HG03196 (cell line): ENCODE results near the gene SLC1A4.
"Not testable (repeated sequence)": the region's sequence is repeated elsewhere in the genome, so short reads cannot be mapped to it uniquely, and the experiment has no call there.

Source experiments
- ATAC-seq: cut with Tn5 transposase; IDR thresholded peaks from one replicate; pipeline ENCODE4 v1.9.1; 2021; ENCODE audit not compliant: unreplicated experiment

The SLC1A4 gene

DNA sequence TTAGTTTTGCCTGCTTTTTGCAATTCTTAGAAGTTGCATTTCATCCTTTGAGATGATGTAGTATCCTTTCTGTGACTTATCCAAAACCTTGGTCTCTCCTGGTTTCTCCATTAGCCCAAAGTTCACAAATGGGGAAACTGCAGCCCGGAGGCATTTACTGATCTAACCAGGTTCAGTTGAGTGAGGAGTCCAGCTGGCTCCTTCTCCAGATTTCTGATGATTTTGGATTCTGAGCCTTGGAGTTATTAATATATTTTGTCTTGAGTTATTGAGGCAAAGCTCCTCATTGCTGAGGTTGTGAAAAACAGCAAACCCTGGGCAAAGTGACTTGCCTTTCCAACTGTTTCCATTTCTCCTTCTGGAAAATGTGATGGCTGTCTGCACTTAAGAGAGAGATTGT is 1.7 kb downstream of the SLC1A4 start:
- ATAC-seq = no peak

DNA sequence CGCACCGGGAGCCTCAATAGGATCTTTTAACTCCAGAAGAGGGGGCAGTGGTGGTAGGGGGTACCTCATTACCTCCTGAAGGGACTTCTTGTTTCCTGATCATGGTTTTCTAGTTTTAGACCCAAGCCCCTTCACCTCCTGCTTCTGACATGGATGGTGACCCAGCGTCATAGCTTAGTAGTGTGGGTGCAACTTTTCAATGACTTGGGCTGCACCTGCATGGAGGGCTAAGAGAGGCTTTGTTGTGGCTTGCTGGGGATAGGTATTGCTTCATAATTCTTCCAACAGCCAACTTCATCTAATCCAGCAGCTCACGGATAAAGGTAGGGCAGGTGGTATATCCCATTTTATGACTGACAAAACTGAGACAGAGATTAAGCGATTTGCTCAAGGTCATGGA is 3.0 kb downstream of the SLC1A4 start:
- ATAC-seq = no peak

DNA sequence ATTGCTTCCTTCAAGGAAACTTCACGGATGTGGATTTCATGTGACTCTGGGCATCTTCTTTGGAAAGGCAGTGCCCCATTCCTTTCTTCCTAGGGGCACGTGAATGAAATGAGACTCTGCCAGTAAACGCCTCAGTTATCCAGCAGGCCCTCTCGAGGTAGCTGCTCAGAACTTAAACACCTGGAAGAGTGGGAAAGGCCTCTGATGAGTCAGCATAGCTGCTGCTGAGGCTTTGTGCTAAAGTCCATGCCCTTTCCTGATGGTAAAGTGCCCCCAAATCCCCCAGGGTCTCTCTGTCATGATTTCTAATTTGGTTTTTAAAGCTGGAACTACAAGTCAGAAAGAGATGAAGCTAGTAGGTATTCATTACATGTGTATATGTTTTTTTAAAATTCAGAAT is 3.8 kb downstream of the SLC1A4 start:
- no peak for ATAC-seq

DNA sequence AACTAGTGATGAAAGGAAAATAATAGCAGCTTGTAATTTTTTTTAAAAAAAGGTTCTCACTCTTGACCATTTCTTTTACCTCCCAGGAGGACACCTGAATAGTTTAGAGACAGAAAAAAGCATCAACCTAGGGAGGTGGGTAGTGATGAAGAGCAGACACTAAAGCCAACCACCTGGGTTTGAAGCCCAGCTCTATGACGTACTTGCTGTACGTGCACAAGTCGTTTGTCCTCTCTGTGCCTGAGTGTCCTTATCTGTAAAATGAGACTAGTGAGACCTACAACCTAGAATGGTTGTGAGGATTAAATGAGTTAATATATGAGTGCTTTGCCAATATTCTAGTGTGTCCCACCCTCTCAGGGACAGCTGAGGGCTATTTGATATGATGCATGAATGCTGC is 5.8 kb downstream of the SLC1A4 start:
- ATAC-seq = no peak

DNA sequence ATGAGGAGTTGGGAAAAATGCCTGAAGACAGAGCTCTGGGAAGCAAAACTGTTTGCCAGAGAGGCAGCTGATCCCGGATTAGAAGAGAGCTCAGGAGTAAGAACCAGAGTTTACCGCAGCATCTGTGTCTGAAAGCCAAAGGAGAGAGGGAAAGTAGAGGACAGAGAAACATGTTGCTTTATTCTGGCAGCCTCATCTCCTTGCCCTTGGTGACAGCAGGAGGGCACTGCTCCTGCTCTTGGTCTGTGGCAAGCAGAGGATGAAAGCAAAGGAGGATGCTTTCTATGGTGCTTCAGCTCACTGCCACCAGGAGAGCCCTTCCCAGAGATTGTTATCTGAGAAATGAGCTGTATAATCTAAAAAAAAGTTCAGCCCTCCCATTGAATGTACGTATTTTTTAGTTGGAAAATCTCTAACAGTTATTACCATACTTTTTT is 7.7 kb downstream of the SLC1A4 start:
- no peak for ATAC-seq

DNA sequence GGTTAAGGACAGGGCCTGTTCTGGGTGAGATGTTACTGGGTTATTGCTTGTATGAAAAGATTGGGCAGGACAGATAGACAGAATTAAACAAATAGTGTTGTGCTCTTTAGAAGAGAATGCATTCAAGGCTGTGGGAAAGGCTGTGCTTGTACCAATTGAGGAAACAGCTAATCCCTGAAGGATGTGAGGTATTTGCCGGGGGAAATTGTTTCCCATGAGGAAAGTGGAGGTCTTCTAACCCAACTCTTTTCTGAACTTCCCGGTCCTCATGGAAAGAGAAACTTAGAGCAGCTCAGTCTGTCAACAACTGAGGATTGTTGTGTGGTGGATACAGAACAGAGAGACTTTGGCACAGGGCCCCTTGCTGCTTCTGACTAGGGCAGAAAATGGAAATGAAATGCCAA is 9.5 kb downstream of the SLC1A4 start:
- no peak for ATAC-seq

DNA sequence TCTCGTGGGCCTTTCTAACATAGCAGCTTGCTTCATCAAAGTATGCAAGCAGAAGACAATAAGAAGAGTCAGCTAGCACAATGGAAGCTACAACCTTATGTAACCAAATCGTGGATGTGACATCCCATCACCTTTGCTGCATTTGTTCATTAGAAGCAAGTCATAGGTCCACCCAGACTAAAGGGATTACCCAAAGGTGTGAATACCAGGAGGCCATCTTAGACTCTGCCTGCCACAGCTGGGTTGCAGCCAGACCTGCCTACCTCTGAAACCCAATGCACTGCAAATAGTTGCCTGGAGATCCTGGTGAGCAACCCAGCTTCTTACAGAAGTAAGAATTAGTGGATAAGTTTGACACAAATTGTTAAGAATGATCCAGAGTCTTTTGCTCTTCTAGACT is 10.6 kb downstream of the SLC1A4 start:
- no peak for ATAC-seq

DNA sequence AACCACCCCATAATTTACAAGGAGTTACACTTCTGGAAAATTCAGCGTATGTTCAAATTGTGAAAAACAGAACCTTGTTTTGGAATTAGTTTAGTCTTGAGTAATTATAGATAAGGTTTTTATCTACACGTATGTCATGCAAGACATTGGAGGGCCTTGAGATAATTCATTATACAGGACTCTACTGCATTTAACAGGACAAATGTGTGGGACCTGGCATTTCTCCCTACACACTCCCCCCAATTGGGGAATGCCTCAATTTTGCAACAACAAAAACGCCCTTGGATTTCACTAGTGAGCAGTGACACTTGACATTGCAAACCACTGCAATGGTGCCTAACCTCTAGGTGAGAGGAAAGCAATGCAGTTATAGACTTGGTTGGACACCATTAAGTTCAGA is 11.4 kb downstream of the SLC1A4 start:
- ATAC-seq = no peak

DNA sequence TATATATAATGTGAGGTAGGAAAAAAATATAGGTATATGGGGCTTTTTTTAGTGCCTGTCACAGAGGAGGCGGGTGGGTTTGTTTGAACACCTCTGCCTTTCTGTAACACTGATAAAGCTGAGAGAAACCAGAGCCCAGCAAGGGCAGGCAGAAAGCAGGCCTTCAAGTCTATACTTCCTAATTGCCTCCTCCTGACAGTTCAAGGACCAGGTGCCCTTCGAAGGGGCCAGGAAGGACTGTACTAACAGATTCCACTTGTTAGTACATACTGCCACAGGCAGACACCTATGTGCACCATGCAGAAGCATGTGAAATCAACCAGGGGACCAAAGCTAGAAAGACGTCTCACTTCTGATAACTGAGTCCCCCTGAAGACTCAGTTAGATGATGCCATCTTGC is 13.8 kb downstream of the SLC1A4 start:
- ATAC-seq = no peak

DNA sequence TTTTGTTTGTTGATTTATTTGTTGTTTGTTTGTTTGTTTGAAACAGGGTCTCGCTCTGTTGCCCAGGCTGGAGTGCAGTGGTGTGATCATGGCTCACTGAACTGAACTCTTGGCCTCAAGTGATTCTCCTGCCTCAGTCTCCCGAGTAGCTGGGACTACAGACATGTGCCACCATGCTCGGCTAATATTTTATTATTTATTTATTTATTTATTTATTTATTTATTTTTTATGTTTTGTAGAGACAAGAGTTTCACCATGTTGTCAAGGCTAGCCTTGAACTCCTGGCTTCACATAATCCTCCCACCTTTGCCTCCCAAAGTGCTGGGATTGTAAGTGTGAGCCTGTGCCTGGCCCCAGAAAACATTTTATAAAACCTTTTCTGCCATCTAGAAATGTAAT is 15.0 kb downstream of the SLC1A4 start:
- ATAC-seq = not testable (repeated sequence)

DNA sequence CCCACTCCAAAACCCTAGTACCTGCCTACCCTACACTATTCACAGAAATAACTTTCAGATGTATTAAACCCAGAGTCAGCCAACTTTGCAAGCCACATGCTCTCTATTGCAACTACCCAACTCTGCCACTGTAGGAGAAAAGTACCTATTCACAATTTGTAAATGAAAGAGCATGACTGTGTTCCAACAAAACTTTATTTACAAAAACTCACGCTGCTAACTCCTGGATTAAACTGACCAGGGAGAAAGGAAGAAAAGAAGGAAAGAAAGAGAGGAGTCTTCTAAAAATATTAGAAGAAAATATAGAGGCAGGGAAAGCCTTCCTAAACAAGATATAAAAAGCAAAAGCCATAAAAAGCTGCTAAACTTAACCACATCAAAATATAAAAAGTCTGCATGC is 24.6 kb downstream of the SLC1A4 start:
- no peak for ATAC-seq

DNA sequence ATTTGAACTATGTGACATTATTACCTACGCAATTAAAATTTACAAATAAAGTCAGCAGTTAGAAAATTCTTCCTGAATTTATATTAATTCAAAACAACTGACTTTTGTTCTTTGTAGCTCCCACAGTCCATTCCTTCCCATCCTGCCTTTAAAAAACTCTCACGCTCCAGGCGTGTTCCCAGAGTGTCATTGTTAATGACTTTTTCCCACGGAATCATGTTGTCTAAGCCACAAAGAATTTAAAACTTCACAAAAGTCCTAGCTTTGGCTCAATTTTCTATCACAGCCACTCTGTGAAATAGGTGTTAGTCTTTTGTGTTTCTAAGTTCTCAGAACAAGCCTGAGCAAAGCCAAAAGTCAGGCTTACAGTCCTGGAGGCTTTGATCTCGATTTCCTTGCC is 26.5 kb downstream of the SLC1A4 start:
- ATAC-seq = no peak

DNA sequence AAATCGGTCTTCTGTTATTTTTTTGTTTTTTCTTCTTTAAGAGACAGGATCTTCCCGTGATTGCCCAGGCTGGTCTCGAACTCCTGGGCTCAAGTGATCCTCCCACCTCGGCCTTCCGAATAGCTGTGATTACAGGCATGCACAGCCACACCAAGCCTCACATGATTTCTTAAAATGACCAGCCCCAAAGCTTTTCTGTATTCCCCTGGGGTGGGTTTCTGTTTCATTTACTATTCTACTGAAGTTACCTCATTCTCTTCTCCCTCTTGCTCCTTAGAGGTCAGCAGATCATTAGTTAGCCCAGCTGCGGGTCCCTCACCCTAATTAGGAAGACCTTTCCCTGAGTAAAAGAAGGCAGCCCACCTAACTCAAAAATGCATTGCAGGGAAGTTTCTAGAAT is 27.6 kb downstream of the SLC1A4 start:
- no peak for ATAC-seq

DNA sequence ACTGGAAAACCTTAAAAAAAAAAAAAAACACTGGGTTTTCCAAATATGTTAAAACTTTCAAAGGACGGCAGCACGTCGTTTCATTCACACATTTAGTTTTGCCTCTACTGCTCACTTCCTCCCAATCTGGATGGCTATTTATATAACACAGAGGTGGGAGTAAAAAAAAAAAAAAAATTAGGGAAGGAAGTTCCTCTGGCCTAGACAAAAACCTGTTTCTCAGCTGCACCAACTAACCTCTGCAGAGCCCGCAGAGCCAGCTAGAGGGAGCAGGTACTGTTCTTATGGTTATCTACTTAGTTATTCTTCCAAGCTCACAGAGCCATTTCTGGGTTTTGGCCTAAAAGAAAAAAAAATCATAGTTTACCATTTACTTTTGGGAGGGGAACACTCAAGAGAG is 28.1 kb downstream of the SLC1A4 start:
- ATAC-seq = no peak

DNA sequence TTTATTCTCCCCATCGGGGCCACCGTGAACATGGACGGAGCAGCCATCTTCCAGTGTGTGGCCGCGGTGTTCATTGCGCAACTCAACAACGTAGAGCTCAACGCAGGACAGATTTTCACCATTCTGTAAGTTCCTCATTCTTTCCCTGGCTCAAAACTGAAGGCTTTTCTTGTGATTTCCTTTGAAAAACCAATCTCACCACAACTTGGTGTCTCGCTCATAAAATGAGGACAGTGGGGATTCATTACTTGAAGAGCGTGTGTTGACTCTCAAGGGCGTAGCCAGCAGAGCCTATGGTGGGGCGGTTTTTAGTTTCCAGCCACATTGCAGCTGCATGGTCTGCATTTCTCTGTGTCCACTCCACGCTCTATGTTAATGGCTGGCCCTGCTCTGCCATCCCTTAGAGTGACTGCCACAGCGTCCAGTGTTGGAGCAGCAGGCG is 29.0 kb downstream of the SLC1A4 start:
- ATAC-seq = no peak

DNA sequence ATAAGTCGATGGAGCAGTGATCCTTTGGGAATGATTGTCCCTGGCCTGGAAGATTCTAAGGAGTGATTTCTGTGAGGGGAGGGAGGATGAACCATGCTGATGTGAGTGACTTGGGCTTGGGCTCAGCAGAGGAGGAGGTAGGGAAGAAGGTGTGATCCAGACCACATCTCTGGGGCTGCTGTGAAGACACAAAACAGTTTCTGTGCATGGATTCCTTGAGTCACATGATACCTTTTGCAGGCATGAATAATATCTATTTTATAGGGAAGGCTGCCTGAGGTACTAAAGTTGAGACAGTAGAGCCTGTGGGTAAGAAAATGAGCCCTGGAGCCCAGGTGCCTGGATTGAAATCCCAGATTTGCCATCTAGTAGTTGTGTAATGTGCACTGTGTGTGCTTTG is 29.8 kb downstream of the SLC1A4 start:
- no peak for ATAC-seq

DNA sequence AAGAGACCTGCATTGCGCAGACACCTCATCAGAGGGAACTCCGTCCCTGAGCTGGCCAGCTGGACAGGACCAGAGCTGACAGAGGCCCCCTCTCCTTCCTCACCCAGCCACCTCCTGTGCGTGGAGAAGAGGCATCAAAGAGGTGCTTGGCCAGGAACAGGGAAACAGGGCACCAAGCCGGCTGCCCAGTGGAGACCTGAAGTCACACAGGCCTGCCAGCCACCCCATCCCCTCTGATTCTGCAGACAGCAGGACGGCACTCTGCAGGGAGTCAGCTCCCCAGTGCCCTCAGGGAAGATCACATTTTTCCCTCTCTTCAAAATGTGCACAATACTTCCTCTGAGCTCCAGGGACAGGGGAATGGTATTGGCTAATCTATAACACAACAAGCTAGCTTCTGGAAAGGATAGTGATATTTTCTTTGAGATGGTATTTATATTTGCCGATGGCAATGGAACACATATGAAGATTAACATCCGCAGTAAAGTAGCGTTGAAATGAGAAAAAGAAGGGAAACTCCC is 30.5 kb downstream of the SLC1A4 start:
- no peak for ATAC-seq

DNA sequence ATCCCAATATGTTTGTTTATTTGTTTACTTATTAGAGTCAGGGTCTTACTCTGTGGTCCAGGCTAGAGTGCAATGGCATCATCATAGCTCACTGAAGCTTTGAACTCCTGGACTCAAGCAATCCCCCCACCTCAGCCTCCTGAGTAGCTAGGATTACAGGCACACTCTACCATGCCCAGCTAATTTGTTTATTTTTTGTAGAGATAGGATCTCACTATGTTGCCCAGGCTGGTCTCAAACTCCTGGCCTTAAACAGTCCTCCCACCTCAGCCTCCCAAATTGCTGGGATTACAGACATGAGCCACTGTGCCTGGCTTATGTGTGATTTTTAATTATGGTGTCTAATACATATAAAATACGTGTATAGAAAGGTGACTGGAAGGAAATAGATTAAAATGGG is 31.1 kb downstream of the SLC1A4 start:
- ATAC-seq = not testable (repeated sequence)

DNA sequence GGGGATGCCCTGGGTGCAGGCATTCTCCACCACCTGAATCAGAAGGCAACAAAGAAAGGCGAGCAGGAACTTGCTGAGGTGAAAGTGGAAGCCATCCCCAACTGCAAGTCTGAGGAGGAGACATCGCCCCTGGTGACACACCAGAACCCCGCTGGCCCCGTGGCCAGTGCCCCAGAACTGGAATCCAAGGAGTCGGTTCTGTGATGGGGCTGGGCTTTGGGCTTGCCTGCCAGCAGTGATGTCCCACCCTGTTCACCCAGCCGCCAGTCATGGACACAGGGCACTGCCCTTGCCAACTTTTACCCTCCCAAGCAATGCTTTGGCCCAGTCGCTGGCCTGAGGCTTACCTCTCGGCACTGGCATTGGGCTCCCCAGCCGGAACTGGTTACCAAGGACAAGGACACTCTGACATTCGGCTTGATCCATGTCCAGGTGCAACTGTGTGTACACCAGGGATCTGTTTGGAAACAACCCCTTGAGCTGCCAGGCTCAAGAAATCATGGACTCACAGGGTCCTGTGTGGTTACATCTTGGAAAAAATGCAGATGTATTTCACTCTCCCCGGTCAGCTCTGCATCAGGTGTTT is 31.8 kb downstream of the SLC1A4 start:
- ATAC-seq = no peak

DNA sequence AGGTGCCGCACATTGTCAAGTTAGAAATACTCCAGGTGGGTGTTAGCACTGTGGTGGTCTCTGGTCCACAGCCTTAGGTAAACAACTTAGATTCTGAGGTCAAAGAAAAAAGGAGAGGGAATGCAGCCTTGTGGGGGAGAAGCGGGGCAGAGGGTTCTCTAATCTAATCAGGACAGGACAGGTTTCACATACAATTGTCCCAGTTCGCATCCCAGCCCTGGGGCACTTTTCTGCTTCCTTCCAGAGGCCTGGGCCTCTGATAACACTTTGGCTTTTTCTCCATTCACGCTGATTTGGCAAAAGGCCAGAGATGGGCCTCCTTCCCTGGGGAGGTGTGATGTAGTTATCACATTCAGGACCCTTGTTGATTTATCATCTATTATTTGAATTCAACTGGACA is 32.5 kb downstream of the SLC1A4 start:
- ATAC-seq = no peak

DNA sequence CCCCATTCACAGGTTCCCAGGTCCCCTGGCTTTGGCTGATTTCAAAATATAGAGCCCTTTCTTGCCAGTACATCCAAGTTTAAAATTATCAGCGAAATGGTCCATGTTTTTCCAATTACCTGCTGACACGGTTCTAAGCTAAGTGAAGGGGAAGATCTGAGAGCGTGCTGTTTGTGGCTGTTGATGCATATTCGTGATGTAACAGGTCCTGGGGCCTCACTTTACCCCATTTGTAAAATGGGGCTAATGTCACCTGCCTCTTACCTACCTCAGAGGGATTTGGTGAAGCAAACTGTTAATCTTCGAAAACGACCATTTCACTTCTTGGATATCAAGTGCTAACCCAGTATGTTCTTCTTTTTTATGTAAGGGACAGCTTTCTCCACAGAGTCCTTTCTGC is 33.0 kb downstream of the SLC1A4 start:
- ATAC-seq = no peak

DNA sequence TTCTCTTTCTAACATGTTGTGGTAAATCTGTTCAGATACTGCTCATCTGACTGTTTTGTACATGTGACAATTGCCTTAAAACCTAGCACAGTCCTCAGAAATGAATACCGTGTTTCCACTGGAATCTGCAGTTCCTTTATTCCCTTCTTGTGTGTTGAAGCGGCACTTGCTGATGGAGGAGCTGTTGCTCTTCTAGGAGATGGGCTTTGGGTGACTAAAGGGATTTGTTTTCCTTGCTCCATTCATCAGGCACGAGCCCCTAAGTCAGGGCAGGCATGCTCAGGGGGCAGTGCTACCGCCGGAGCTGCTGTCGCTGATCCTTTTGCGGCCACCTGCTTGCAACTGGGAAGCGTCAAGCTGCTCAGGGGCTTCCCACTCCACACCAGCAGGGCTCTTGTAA is 34.5 kb downstream of the SLC1A4 start:
- no peak for ATAC-seq

DNA sequence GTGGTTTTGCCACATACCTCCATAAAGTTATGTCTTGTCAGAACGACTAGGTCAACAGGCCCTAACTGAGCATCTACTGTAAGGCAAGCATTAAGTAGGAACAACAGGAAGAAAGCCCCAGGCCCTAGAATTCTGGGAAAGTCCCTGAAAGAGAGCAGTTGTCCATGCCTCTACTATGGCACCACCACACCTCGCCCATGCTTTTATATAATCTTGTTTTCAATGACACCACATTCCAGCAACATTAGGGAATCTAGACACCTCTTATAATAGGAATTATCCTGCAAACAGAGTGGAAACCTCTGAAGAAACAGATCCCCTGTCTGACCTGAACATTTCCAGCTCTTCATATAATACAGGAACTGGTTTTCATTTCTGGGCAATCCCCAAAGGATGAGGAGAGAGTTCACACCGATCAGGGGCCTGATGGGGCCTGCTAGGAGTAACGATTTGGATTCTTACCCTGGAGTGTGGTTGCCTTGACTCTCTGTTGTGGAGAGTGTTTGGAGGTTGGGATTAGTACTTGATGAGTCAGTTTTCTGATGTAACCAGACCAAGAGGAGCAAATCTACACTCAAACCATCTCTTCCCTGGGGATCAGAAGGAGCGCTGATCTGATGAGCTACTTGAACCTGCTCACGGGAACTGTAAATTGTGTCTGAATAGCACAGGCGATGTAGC is 35.1 kb downstream of the SLC1A4 start:
- no peak for ATAC-seq
